GDM1 (cell line): ENCODE data around the gene HERPUD1.

Experiments
- DNase-seq: peaks from one replicate; lab custom pipeline; 2025; lab: John Stamatoyannopoulos, UW

HERPUD1 gene

DNA sequence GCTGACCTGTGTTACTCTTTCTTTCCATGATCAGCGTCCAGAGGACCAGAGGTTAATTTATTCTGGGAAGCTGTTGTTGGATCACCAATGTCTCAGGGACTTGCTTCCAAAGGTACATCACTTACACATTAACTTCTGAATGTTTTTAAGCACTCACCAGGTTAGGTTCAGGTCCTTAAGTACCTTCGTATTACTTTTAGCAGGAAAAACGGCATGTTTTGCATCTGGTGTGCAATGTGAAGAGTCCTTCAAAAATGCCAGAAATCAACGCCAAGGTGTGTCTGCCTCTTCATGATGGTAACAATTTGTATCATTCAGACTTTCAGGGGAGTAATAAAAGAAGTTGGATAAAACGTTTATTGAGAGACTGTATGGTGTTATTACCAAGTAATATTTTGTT is 3.3 kb downstream of the HERPUD1 start:
- DNase-seq = no peak

- DNase-seq = no peak
Observed at GRCh38 chr16:56936491-56936890, 4.5 kb downstream of the HERPUD1 start.

DNA sequence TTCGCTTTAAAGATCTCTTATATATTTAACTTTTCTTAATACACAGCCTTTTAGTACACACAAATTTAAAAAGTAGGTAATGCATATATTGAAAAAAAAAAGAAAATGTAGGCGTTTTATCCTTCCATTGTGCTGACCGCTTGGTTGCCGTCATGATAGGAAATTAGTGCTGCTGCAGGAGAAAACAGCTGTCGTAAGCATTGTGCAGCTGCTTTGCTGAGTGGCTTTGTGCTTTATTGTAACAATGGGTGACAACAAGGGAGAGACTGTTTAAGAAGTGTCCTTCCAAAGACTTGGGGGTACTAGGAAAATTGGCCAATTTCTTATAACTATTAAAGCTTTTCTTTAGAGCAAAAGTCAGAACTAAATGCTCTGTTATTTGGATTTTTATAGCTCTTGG is 5.0 kb downstream of the HERPUD1 start:
- DNase-seq = no peak

DNA sequence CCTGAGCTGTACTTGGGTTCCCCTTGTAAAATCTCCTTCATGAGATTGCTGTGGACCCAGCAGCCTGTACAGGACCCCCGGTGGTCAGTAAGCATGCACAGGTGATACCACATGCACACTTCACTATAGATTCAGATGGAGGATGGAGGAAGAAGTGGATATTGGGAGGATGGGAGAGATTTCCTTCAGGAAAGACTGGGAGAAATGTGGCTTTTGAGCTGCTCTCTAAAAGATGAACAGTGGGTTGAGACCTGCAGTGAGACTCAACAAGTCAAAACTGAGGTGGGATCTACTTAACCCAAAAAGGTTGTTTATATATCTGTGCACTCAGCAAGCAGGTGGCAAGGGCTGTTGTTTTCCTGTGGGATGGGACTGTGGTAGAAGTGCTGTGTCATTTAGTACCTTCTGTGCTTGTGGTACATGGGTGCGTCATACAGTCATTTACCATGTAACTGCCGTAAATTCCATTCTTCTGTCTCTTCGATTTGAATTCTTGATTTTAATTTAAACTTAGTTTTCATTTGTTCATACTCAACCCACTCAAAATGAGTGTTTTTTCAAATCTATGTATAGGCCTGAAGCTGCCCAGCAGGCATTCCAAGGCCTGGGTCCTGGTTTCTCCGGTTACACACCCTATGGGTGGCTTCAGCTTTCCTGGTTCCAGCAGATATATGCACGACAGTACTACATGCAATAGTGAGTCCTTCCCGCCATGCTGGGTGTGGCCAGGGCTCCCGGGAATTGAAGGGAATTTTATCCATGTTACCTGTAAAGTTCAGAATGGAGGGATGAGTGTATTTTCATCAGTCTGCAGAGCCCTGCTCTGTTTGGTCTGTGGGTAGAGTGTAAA is 6.9 kb downstream of the HERPUD1 start:
- DNase-seq = no peak

DNA sequence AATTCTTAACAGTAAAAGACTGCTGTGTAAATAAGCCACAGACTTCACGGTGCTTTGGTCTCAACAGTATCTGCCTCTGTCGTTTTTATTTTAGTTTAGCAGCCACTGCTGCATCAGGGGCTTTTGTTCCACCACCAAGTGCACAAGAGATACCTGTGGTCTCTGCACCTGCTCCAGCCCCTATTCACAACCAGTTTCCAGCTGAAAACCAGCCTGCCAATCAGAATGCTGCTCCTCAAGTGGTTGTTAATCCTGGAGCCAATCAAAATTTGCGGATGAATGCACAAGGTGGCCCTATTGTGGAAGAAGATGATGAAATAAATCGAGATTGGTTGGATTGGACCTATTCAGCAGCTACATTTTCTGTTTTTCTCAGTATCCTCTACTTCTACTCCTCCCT is 7.9 kb downstream of the HERPUD1 start:
- no peak for DNase-seq

DNA sequence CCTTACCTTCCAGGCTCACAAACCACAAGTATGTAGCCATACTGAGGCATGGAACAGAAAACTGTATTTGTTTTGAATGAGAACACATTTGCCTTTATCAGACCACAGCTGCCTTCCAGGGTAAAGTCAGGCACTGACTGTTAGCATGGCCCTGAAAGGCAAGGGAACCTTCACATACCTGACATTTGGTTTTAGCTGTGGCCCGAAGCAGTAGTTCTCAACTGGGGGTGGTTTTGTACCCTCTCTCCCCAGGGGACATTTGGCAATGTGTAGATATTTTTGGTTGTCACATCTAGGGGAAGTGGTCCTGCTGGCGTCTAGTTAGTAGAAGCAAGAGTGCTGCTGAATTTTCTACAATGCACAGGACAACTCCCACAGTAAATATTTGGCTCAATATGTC is 9.2 kb downstream of the HERPUD1 start:
- DNase-seq = no peak

DNA sequence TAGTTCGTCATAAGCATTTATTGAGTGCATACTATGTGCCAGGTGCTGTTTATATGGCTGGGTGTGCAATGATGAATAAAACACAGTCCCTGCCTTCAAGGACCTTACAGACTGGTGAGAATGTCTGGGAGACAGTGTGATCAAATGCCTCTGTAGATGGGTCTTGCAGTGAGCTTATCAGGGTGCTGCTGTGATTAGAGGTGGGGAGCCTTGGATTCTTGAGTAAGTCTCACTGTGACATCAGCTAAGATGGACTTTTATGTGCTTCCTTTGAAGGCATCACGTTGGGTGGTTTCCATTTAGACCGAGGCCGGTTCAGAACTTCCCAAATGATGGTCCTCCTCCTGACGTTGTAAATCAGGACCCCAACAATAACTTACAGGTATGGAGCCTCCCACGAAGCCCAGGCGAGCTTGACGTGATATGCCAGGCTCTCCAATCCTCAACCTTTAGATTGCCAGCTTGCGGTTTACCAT is 10.0 kb downstream of the HERPUD1 start:
- DNase-seq = no peak

- DNase-seq = no peak
Observed at GRCh38 chr16:56943761-56944375, 11.9 kb downstream of the HERPUD1 start.

DNA sequence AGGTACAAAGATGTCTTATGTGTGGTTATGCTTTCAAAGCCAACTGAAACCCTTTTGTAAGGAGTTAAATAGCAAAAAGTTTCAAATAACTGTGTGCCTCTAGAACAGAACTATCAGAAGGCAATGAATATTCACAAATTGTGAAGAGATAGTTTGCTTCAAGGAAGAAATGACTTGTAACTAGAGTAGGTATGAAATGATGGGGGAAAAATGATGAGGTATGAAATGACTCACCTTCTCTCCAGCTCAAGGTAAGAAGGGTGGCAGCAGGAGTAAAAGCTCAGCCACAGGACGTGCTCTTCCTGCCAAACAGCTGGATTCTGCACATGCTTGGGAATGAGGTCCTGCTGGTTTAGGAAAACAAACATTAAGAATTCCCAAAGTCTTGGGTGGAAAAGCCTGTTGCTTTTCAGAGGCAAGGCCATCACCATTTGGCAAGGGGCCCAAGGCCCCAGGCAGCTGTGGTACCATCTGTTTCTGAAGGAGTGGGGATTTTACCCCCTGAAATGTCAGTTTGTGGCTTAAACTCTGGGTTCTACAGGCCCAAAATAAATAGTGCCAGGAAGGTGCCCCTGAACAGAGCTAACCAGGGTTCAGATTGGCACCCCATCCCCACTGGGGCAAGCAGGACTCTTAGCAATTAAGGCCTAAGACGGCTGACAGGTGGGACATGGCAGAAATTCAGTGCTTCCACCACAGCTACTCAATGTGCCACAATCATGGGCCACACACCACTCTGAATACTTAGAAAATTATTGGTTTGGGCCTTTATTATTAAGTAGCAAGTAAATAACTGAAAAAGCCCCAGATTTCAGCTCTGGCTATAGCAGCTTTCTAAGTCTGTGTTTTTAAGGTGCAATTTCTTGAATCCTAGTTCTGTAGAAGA is 13.3 kb downstream of the HERPUD1 start:
- no peak for DNase-seq

DNA sequence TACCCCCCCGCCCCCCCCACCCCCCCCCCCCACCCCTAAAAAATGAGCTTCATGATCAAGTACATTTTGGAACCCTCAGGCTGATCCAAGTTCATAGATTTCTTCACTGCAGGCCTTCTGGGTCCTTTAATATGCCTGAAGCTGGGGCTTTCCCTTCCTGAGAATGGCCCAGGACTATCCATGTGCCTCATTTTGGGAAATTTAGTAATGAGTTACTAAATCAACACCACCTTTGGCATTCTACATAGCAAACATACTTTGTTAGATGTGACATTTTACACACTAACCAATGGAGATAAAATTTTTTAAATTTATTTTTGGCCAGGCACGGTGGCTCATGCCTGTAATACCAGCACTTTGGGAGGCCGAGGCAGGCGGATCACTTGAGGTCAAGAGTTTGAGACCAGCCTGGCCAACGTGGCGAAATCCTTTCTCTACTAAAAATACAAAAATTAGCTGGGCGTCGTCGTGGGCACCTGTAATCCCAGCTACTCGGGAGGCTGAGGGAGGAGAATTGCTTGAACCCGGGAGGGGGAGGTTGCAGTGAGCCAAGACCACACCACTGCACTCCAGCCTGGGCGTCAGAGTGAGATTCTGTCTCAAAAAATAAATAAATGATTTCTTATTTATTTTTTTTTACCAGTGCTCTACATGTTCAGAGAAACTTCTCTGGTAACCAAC is 14.0 kb downstream of the HERPUD1 start:
- no peak for DNase-seq

DNA sequence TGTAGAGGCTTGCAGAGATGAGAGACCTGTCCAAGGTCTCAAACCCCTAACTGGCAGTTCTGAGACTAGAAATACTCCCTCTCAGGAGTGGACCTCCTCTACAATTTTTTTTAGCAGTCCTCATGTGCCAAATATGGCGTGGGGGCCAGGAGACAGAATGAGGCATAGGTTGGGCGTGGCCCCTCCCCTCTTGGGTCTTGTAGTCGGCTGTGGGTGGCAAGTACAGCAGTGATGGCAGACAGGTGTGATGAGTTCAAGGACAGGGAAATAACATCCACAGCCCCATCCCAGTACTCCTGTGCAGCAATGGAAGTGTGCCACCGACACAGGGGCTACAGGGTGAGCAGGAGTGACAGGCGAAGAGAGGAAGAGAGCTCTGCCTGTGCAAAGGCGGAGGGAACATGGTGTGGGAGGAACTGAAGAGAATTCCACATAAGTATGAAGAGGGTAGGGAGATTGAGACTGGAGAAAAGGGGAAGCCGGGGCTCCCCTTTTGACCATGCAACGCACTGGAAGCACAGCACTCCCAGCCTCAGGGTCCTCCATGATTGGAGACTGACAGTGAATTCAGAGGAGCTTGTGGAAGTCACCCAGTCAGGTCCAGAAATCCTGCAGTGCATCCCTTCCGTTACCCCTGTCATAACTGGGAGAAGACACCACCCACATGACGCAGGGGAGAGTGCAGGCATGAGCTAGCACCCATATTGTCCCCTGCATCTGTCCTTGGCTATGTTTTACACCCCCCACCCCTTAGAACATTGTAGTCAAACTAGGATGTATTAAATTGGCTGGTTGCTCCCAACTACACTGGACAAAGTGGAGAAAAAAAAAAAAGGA is 15.0 kb downstream of the HERPUD1 start:
- DNase-seq = no peak

GRCh38 chr16:56947604-56947995 is 15.7 kb downstream of the HERPUD1 start:
- DNase-seq = no peak

GRCh38 chr16:56948234-56948633 is 16.3 kb downstream of the HERPUD1 start:
- no peak for DNase-seq

- DNase-seq = no peak
Observed at GRCh38 chr16:56950051-56950450, 18.1 kb downstream of the HERPUD1 start.

GRCh38 chr16:56950455-56950854 is 18.5 kb downstream of the HERPUD1 start:
- no peak for DNase-seq

DNA sequence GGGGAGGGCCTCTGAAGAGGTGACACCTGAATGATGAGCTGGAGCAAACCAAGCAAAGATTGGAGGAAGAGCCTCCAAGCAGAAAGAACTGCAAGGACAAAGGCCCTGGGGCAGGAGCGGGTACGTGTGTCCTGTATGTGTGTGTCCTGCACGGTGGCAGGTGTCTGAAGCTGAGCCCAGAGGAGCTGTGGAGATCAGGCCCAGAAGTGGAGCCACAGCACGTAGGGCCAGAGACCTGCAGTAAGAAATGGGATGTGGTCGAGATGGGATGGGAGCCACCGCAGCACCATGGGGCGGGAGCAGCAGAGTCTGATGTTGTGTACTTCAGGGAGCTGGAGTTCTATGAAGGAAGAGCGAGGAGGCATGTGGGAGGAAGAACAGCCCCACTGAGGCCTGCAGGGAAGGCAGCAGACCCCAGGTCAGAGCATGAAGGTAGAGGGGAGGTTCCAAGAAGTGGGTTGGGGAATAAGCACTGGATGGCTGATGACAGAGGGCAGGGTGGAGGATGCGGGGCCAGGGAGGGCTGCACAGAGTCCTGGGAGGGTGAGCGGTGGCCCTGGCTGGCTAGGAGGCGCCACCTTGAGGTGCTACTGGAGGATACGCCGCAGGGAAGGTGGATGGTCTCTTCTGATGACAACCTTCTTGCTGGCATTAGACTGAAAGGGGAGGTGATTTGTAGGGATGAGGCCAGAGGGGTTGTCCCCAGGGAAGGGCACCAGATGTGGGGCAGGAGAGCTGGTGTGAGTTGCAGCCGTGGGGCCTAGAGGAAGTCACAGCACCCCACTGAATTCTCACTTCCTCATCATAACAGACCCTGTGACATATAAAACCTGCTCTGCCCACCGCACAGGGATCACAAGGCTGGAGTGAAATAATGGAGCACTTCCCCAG is 19.2 kb downstream of the HERPUD1 start:
- peak; percentile 10 for DNase-seq

- no peak for DNase-seq
Observed at GRCh38 chr16:56953006-56953405, 21.1 kb downstream of the HERPUD1 start.

GRCh38 chr16:56956076-56956475 is 24.1 kb downstream of the HERPUD1 start:
- DNase-seq = no peak

DNA sequence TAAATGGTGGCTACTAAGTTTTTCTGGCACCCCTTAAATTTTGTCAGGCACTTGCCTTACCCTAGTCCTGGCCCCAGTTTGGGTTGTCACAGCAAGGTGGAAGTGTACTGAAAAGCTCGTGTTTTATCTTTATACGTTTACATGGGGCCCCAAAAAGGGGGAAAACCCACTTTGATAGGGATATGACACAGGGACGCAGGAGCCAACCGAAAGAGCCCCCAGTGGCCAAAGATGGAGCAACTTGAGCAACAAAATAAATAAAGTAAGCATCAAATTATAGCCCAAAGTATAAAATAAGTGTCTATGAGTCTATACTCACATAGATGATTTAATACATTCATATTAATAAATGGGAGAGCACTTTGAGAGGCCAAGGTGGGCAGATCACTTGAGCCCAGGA is 24.8 kb downstream of the HERPUD1 start:
- DNase-seq = no peak

DNA sequence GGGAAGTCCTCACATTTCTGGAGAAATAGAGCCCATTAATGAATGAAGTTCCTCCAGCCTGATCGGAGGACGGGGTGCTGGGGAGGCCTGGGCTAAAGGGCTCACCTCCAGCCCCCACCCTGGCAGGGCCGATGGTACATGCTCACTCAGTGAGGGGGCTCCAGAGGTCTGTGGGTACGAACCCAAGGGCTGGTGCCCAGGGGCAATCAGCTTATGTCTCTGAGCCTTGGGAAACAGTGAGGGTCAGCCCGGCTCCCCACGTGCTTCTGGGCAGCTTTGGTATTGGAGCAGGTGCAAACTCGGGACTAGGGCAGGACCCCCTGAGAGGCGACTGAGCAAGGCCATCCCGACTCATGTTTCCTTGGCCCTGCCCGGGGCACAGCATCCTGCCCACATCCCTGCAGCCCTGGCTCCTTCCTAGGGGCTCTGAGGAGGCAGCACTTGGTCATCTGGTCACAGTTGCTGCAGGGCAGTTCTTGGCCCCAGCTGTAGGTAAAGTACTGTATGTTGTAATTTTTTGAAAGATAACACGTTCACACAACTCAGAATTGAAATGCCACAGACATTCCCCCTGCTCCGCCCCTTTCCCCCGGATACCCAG is 28.8 kb downstream of the HERPUD1 start:
- no peak for DNase-seq
